Ishikawa (cell line): Measurements from ENCODE around the gene PFKP.

ENCODE experiments used
- CEBPB ChIP-seq: IDR thresholded peaks from 2 replicates; pipeline ENCODE4 v1.6.1; 2012
- CREB1 ChIP-seq: IDR thresholded peaks from 2 replicates; pipeline ENCODE4 v1.6.1; 2012; ENCODE audit warnings: low read depth
- EGR1 ChIP-seq: IDR thresholded peaks from 2 replicates; pipeline ENCODE4 v1.6.1; 2012
- EP300 ChIP-seq: IDR thresholded peaks from 2 replicates; pipeline ENCODE4 v1.6.1; 2012; ENCODE audit warnings: borderline replicate concordance
- FOXM1 ChIP-seq: IDR thresholded peaks from 2 replicates; pipeline ENCODE4 v1.6.1; 2012; ENCODE audit warnings: low read depth, borderline replicate concordance
- MAX ChIP-seq: IDR thresholded peaks from 2 replicates; pipeline ENCODE4 v1.6.1; 2012
- NFIC ChIP-seq: IDR thresholded peaks from 2 replicates; pipeline ENCODE4 v1.6.1; 2012
- RAD21 ChIP-seq: IDR thresholded peaks from 2 replicates; pipeline ENCODE4 v1.6.1; 2012; ENCODE audit warnings: low read depth
- REST ChIP-seq: IDR thresholded peaks from 2 replicates; pipeline ENCODE4 v1.6.1; 2012; ENCODE audit warnings: low read depth, mild to moderate bottlenecking
- TAF1 ChIP-seq: IDR thresholded peaks from 2 replicates; pipeline ENCODE4 v1.6.1; 2012; ENCODE audit warnings: low read depth, mild to moderate bottlenecking
- TCF12 ChIP-seq: IDR thresholded peaks from 2 replicates; pipeline ENCODE4 v1.6.1; 2012; ENCODE audit warnings: low read depth
- TEAD4 ChIP-seq: IDR thresholded peaks from 2 replicates; pipeline ENCODE4 v1.6.1; 2012
- USF1 ChIP-seq: IDR thresholded peaks from 2 replicates; pipeline ENCODE4 v1.6.1; 2012
- YY1 ChIP-seq: IDR thresholded peaks from 2 replicates; pipeline ENCODE4 v1.6.1; 2012; ENCODE audit warnings: low read depth
- ZBTB7A ChIP-seq: IDR thresholded peaks from 2 replicates; pipeline ENCODE4 v1.6.1; 2012; ENCODE audit warnings: low read depth

PFKP gene

GRCh38 chr10:3147117-3147820 is 79.9 kb downstream of the PFKP start:
- TF ChIP-seq RAD21 (no peak), EP300 (no peak), ZBTB7A (no peak), REST (no peak), USF1 (no peak), CREB1 (no peak), MAX (no peak), YY1 (no peak), NFIC (no peak), TCF12 (no peak)

GRCh38 chr10:3148041-3148440 is 80.7 kb downstream of the PFKP start:
- TF ChIP-seq ZBTB7A = no peak
- no peak for TF ChIP-seq TAF1
- TF ChIP-seq CEBPB = no peak
- TF ChIP-seq RAD21 = no peak
- no peak for TF ChIP-seq USF1
- TF ChIP-seq REST = no peak
- TF ChIP-seq EGR1 = no peak
- TF ChIP-seq FOXM1 = no peak
- TF ChIP-seq EP300 = no peak
- TF ChIP-seq TCF12 = no peak
- TF ChIP-seq YY1 = no peak
- TF ChIP-seq TEAD4 = no peak

GRCh38 chr10:3148994-3149393 is 81.6 kb downstream of the PFKP start:
- TF ChIP-seq TCF12 (no peak), FOXM1 (no peak)

GRCh38 chr10:3149918-3150317 is 82.6 kb downstream of the PFKP start:
- TF ChIP-seq EGR1 (no peak), USF1 (no peak), FOXM1 (no peak), YY1 (no peak), TCF12 (no peak), ZBTB7A (no peak), REST (no peak), MAX (no peak), NFIC (no peak), TAF1 (no peak)

GRCh38 chr10:3150366-3150765 is 83.0 kb downstream of the PFKP start:
- TF ChIP-seq NFIC = no peak
- TF ChIP-seq EGR1 = no peak
- no peak for TF ChIP-seq MAX
- TF ChIP-seq RAD21 = no peak
- TF ChIP-seq EP300 = no peak
- no peak for TF ChIP-seq CREB1
- TF ChIP-seq TCF12 = no peak
- TF ChIP-seq CEBPB = no peak
- TF ChIP-seq TAF1 = no peak
- no peak for TF ChIP-seq ZBTB7A
- TF ChIP-seq TEAD4 = no peak
- no peak for TF ChIP-seq FOXM1
